Liver (tissue), 9 donors: ENCODE results near the gene MYH7B. TPM values are rescaled to one million over a fixed set of nuclear protein-coding genes. Genes with fewer than 3 reads are reported as not detected.

Experiments
- DNase-seq: peaks from one replicate; pipeline ENCODE4 v3.0.0-alpha.2; 2017; ENCODE audit warnings: low spot score
- H3K27ac ChIP-seq, 2 donors: one replicate each; pipeline ENCODE4 v1.7.0; 2013; ENCODE audit warnings: inconsistent platforms in 2 of 2, low read length in 2 of 2, control low read depth in 1 of 2, low read depth in 1 of 2, mild to moderate bottlenecking in 1 of 2
- H3K27me3 ChIP-seq, 4 donors: one replicate each; pipeline versions ENCODE4 v1.6.1 to v1.7.0; 2013; ENCODE audit warnings: low read length in 3 of 4, inconsistent platforms in 1 of 4, mild to moderate bottlenecking in 1 of 4, moderate library complexity in 1 of 4; ENCODE audit not compliant: control insufficient read depth in 4 of 4, insufficient read depth in 4 of 4
- H3K36me3 ChIP-seq, 4 donors: one replicate each; pipeline versions ENCODE4 v1.6.1 to v1.7.0; 2013; ENCODE audit warnings: low read length in 3 of 4, mild to moderate bottlenecking in 3 of 4, low read depth in 1 of 4, moderate library complexity in 1 of 4; ENCODE audit not compliant: control insufficient read depth in 4 of 4, insufficient read depth in 3 of 4
- H3K4me1 ChIP-seq, 4 donors: one replicate each; pipeline versions ENCODE4 v1.6.1 to v1.7.0; 2013; ENCODE audit warnings: low read length in 3 of 4, mild to moderate bottlenecking in 3 of 4, moderate library complexity in 1 of 4; ENCODE audit not compliant: control insufficient read depth in 4 of 4, insufficient read depth in 4 of 4
- H3K4me3 ChIP-seq, 3 donors: one replicate each; pipeline versions ENCODE4 v1.6.1 to v1.7.0; 2013; ENCODE audit warnings: low read length in 3 of 3, control low read depth in 1 of 3, low read depth in 1 of 3, mild to moderate bottlenecking in 1 of 3
- H3K9ac ChIP-seq, 2 donors: one replicate each; pipeline ENCODE4 v1.7.0; 2013; ENCODE audit warnings: low read length in 2 of 2, mild to moderate bottlenecking in 2 of 2, moderate library complexity in 2 of 2, control low read depth in 1 of 2, low read depth in 1 of 2
- H3K9me3 ChIP-seq, 4 donors: one replicate each; pipeline versions ENCODE4 v1.6.1 to v1.7.0; 2013; ENCODE audit warnings: low read length in 3 of 4; ENCODE audit not compliant: control insufficient read depth in 4 of 4
- EGR1 ChIP-seq, 2 donors: IDR thresholded peaks; 2 replicates each; pipeline ENCODE4 v1.6.1; 2016 to 2018; ENCODE audit warnings: antibody characterized with exemption in 2 of 2, low read depth in 2 of 2
- FOXA1 ChIP-seq: IDR thresholded peaks from 2 replicates; pipeline ENCODE4 v1.6.1; 2016; ENCODE audit warnings: antibody characterized with exemption
- FOXA2 ChIP-seq: IDR thresholded peaks from 2 replicates; pipeline ENCODE4 v1.6.1; 2016; ENCODE audit warnings: antibody characterized with exemption
- GABPA ChIP-seq, 2 donors: IDR thresholded peaks in 1 of 2; conservative IDR thresholded peaks in 1 of 2; 2 replicates each; pipeline ENCODE4 v1.6.1; 2016; ENCODE audit warnings: antibody characterized with exemption in 2 of 2, mild to moderate bottlenecking in 1 of 2, moderate library complexity in 1 of 2
- HNF4A ChIP-seq, 2 donors: conservative IDR thresholded peaks; 2 replicates each; pipeline ENCODE4 v1.6.1; 2016; ENCODE audit warnings: antibody characterized with exemption in 2 of 2, mild to moderate bottlenecking in 2 of 2
- HNF4G ChIP-seq: IDR thresholded peaks from 2 replicates; pipeline ENCODE4 v1.6.1; 2016; ENCODE audit warnings: antibody characterized with exemption
- JUND ChIP-seq, 2 donors: IDR thresholded peaks; 2 replicates each; pipeline ENCODE4 v1.6.1; 2016; ENCODE audit warnings: antibody characterized with exemption in 2 of 2
- NR2F2 ChIP-seq: IDR thresholded peaks from 2 replicates; pipeline ENCODE4 v1.6.1; 2016; ENCODE audit warnings: antibody characterized with exemption
- RAD21 ChIP-seq, 2 donors: IDR thresholded peaks; 2 replicates each; pipeline ENCODE4 v1.6.1; 2016; ENCODE audit warnings: antibody characterized with exemption in 2 of 2, mild to moderate bottlenecking in 2 of 2
- RXRA ChIP-seq, 2 donors: IDR thresholded peaks; 2 replicates each; pipeline ENCODE4 v1.6.1; 2017 to 2018; ENCODE audit warnings: antibody characterized with exemption in 2 of 2, mild to moderate bottlenecking in 1 of 2
- SP1 ChIP-seq: IDR thresholded peaks from 2 replicates; pipeline ENCODE4 v1.6.1; 2018; ENCODE audit warnings: antibody characterized with exemption, mild to moderate bottlenecking
- TAF1 ChIP-seq: conservative IDR thresholded peaks from 2 replicates; pipeline ENCODE4 v1.6.1; 2016; ENCODE audit warnings: antibody characterized with exemption, mild to moderate bottlenecking
- YY1 ChIP-seq: IDR thresholded peaks from 2 replicates; pipeline ENCODE4 v1.6.1; 2016; ENCODE audit warnings: antibody characterized with exemption, mild to moderate bottlenecking
- WGBS: extraction: QIAGEN DNeasy Blood & Tissue Kit; methylation state at CpG from one replicate; pipeline ENCODE4 v1.1.7; 2013; 5-methylcytosine and 5-hydroxymethylcytosine counted together
- polyA plus RNA-seq, 2 donors: library from polyadenylated mRNA; stranded (reverse) in 1 of 2; unstranded in 1 of 2; fragments of 200-250 nt in 1 of 2; fragments of >200 nt in 1 of 2; fragmentation: Nextera tagmentation in 1 of 2; extraction: Ambion mirVana in 1 of 2; gene quantifications; one replicate each; pipeline versions ENCODE4 v1.2.1 to v1.2.3, GENCODE V29; 2013 to 2015
- total RNA-seq, 2 donors: library from RNA; depleted of rRNA; stranded (reverse); fragments of >200 nt; gene quantifications; one replicate each; pipeline ENCODE4 v1.2.3, GENCODE V29; 2014
- TF ChIP-seq, protein P1 (sequence below): IDR thresholded peaks from 2 replicates; pipeline ENCODE4 v1.6.1; 2016; ENCODE audit warnings: antibody characterized with exemption
- TF ChIP-seq, protein P2 (sequence below): IDR thresholded peaks from 2 replicates; pipeline ENCODE4 v1.6.1; 2016; ENCODE audit warnings: antibody characterized with exemption
- TF ChIP-seq, protein P3 (sequence below): IDR thresholded peaks from 2 replicates; pipeline ENCODE4 v1.6.1; 2016; ENCODE audit warnings: antibody characterized with exemption
- TF ChIP-seq, protein P4 (sequence below): fragments of 150-350 bp; IDR thresholded peaks from 2 replicates; pipeline ENCODE4 v1.5.1; 2017; ENCODE audit warnings: improper control_type of control experiment, low read depth, low read length; ENCODE audit not compliant: missing input control
- donor health status: healthy.
- donor health status: healthy.
- donor health status: healthy.
- donor health status: healthy.
- donor health status: healthy.

Gene MYH7B
- total and polyA plus RNA-seq, 4 donors = 0.12 to 0.33 (median 0.24) TPM

DNA sequence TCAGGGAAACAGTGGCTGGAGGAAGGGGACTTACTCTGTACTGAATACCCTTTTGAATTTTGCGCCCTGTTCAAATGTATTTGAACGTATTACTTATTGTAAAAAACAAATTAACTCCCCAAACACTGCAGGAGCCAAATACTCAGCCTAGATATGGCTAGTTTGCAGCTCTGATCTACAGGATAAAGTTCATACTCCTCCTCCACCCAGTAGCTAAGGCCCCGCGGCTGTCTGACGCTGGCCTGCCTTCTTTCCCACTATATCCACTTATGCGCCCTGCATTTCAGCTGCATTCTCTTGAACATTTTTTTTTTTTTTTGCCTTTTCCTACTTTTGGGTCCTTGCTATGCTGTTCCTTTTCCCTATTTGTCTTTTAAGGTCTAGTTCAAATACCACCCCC, 6.5 kb upstream of the MYH7B start:
- no peak for DNase-seq
- Histone ChIP-seq H3K9ac (no peak overlapping the region), H3K4me1 (peaks cover 0 to 14% (median 7%) of the 10 kb centered on the region in 4 donors), H3K9me3 (no peaks in the 10 kb centered on the region), H3K27me3 (no peaks in the 10 kb centered on the region), H3K36me3 (peaks cover 0 to 16% (median 2%) of the 10 kb centered on the region in 4 donors), H3K27ac (no peak overlapping the region), H3K4me3 (no peak overlapping the region)
- WGBS = 43% methylated on average over 6 of the region's 6 CpGs
- TF ChIP-seq, protein P1, sequence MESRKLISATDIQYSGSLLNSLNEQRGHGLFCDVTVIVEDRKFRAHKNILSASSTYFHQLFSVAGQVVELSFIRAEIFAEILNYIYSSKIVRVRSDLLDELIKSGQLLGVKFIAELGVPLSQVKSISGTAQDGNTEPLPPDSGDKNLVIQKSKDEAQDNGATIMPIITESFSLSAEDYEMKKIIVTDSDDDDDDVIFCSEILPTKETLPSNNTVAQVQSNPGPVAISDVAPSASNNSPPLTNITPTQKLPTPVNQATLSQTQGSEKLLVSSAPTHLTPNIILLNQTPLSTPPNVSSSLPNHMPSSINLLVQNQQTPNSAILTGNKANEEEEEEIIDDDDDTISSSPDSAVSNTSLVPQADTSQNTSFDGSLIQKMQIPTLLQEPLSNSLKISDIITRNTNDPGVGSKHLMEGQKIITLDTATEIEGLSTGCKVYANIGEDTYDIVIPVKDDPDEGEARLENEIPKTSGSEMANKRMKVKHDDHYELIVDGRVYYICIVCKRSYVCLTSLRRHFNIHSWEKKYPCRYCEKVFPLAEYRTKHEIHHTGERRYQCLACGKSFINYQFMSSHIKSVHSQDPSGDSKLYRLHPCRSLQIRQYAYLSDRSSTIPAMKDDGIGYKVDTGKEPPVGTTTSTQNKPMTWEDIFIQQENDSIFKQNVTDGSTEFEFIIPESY = no peak
- TF ChIP-seq SP1 (peak; percentile 31), HNF4G (peak; percentile 12), HNF4A (conservative IDR thresholded peaks at IDR 0.05) (peak; percentile 71 to 75), NR2F2 (no peak), FOXA1 (no peak)

DNA sequence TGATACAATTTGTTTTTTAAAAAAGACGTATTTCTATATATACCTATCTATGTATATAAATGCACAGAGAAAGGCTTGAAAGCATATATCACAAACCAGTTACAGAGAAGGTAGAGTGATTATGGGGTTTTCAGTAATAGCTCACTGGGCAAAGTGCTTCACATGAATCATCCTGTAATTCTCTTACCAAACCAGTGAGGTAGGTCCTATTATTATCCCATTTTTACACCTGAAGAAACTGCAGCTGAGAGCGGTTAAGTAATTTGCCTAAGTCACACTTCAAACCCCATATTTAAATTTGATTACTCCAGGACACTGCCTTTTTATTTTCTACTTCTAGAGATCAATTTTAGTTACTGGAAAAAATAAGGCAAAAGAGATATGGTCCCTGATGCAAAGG, 4.4 kb upstream of the MYH7B start:
- Histone ChIP-seq H3K27ac (no peak overlapping the region), H3K4me1 (peaks cover 0 to 22% (median 18%) of the 10 kb centered on the region in 4 donors), H3K9ac (no peak overlapping the region), H3K36me3 (peaks cover 0 to 4% (median 2%) of the 10 kb centered on the region in 4 donors), H3K27me3 (no peaks in the 10 kb centered on the region), H3K9me3 (no peaks in the 10 kb centered on the region), H3K4me3 (no peak overlapping the region)
- DNase-seq = no peak
- TF ChIP-seq GABPA (IDR thresholded peaks at IDR 0.05 in 1 of 2, conservative IDR thresholded peaks at IDR 0.05 in 1 of 2) = no peak
- no peak for TF ChIP-seq HNF4A (conservative IDR thresholded peaks at IDR 0.05)
- no peak for TF ChIP-seq TAF1
- no peak for TF ChIP-seq SP1
- no peak for TF ChIP-seq HNF4G
- TF ChIP-seq NR2F2 = no peak
- no peak for TF ChIP-seq YY1
- no peak for TF ChIP-seq FOXA2
- TF ChIP-seq, protein P2, sequence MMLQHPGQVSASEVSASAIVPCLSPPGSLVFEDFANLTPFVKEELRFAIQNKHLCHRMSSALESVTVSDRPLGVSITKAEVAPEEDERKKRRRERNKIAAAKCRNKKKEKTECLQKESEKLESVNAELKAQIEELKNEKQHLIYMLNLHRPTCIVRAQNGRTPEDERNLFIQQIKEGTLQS = no peak
- no peak for TF ChIP-seq JUND (IDR thresholded peaks at IDR 0.05)
- TF ChIP-seq, protein P3, sequence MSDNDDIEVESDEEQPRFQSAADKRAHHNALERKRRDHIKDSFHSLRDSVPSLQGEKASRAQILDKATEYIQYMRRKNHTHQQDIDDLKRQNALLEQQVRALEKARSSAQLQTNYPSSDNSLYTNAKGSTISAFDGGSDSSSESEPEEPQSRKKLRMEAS = no peak
- TF ChIP-seq, protein P4, sequence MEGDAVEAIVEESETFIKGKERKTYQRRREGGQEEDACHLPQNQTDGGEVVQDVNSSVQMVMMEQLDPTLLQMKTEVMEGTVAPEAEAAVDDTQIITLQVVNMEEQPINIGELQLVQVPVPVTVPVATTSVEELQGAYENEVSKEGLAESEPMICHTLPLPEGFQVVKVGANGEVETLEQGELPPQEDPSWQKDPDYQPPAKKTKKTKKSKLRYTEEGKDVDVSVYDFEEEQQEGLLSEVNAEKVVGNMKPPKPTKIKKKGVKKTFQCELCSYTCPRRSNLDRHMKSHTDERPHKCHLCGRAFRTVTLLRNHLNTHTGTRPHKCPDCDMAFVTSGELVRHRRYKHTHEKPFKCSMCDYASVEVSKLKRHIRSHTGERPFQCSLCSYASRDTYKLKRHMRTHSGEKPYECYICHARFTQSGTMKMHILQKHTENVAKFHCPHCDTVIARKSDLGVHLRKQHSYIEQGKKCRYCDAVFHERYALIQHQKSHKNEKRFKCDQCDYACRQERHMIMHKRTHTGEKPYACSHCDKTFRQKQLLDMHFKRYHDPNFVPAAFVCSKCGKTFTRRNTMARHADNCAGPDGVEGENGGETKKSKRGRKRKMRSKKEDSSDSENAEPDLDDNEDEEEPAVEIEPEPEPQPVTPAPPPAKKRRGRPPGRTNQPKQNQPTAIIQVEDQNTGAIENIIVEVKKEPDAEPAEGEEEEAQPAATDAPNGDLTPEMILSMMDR = no peak
- TF ChIP-seq EGR1 (IDR thresholded peaks at IDR 0.05; ENCODE audit: low read depth in 2 of 2) = no peak
- TF ChIP-seq, protein P1 = no peak
- TF ChIP-seq RXRA (IDR thresholded peaks at IDR 0.05) = no peak
- TF ChIP-seq RAD21 (IDR thresholded peaks at IDR 0.05) = no peak
- 91% methylated on average over 2 of the region's 2 CpGs for WGBS
